Activated T-cell treated with anti-CD3 and anti-CD28 coated beads for 4 hours (primary cell): ENCODE results near the gene CAPN8.

Experiments used
- DNase-seq: peaks from one replicate; pipeline ENCODE4 v3.0.0-alpha.2; 2020

CAPN8 gene

DNA sequence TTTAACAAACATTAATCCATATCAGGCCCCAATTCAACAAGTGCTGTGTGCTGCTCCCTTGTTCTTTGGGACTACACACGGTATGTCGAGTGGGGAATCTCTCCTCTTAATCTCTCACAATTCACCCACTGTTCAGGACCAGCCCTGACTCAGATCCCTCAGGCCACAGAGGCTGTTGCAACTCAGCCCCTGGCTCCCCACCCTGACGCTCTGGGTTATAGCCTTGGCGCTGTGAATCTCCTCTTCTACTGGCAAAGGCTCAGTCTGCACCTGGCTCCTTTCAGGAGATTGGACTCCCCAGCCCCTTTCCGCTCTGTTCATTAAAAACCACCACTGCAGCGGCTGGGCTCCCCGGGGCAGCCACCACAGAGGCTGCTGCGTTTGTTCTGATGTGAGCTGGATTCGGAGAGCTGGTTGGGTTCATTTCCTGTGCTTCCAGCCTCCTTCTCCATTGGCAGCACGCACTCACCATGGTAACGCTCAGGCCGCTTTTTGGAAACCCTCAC lies 13.0 kb downstream of the CAPN8 start:
- no peak for DNase-seq

DNA sequence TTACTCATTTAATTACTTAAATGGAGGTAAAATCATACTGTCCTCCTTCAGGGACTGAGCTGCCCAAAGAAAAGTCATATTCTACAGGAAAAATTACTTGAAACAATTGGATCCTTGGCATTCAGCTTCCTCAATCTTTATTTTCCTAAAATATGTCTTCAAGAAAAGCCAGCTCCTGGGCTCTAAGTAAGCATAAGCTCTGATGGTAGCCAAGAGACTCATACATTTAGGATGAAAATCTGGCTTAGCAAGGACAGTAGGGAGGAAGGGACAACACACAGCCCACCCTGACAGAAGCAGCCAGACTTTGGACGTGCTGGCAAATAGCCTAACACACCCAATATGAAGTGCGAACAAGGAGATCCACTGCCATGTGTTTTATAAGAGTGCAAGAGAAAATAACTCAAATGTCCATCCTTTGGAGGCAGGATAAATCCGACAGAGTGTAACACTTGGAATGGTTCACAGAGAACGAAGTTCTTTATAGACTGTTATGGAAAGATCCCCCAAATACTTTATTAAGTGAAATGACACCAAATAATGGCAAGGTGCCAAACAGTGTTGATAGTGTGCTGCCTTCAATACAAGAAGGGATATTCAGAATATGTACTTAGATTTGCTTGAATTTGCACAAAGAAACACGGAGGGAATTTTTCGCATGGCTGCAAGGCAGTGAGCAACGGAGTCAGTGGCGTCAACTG lies 14.1 kb downstream of the CAPN8 start:
- no peak for DNase-seq

DNA sequence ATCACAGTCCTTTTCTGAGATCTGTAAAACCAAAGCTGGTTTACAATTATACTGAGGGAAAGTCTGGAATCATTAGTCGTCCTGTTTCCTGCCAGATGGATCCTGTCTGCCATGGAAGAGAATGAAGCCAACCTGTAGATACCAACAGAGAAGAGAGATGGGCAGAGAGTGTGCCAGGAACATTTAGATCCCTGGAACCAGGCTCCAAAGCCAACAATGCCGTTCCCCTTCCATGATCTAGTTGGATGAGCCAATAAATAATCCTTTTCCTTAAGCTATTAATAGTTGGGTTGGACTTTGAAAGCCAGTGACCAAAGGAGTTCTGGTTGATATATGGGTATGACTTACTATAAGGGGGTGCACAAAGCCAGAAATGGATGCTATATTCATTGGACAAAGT lies 15.0 kb downstream of the CAPN8 start:
- DNase-seq: no peak

DNA sequence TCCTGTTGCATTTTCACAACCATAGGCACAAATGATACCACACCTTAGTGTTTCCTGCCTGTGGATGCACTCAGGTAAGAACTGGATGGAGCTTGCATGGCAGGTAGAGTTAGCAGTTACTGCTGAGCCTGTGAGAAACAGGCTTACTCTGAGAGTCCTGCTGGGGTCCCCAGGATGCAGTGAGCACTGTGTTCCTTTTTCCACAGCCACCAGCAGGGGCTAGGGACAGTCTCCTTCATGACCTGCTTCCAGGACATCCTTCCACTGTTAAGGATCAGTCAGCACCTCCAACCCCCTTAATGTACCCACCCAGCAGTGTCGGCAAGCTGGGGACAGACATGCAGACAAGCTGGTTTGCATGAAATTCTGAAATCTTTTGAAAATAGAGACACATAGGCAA lies 16.3 kb downstream of the CAPN8 start:
- DNase-seq: no peak

DNA sequence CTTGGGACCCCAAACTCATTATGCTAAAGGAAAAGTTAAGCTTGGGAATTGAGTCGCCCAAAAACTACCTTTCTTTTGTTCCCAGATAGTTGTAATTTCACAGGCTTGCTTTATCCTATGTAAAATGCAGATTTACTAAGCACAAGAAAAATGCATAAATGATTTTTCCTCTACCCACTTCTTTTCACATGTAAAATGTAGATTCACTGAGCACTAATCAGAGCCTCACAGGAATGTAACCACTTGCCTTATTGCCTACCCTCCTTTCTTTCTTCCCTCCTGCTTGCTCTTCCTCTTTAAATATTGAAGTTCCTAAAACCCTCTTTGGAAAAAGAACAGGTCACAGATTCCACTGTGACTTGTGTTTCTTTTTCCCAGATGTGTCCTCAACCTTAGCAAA lies 18.3 kb downstream of the CAPN8 start:
- no peak for DNase-seq

DNA sequence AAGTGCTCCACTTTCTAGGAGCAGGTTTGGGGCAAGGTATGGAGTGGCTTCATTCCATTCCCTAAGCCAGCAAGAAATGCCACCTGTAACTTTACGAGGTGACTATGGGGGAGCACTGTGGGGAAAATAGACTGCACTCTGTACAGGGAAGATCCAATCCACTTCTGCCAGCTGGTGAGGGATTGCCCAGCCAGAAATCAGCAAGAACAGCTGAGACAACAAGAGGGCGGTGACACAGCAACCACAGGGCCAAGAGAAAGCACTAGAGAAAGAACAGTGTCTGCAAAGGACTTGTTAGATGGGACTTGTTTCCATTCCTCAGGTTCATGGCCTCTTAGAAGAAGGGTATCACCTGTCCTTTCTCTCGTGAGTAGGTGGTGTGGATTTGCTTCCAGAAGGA lies 19.6 kb downstream of the CAPN8 start:
- no peak for DNase-seq

DNA sequence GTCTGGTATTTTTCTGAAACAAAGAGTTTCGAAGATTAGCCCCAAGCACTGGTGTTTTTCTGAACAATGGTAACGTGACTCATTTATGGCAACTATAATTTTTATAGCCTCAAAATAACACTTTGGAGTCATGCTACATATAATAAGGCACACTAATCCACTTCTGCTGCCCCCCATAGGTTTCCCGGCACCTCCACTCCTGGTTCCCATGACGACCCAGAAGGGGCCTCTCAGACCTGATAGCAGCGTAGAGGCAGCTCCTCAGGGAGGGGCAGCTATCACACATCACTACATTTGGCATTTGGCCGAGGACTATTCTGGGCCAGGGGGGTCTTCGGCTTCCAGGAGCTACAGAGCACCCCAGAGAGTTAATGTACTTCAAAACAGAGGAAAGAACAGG lies 23.3 kb downstream of the CAPN8 start:
- no peak for DNase-seq

DNA sequence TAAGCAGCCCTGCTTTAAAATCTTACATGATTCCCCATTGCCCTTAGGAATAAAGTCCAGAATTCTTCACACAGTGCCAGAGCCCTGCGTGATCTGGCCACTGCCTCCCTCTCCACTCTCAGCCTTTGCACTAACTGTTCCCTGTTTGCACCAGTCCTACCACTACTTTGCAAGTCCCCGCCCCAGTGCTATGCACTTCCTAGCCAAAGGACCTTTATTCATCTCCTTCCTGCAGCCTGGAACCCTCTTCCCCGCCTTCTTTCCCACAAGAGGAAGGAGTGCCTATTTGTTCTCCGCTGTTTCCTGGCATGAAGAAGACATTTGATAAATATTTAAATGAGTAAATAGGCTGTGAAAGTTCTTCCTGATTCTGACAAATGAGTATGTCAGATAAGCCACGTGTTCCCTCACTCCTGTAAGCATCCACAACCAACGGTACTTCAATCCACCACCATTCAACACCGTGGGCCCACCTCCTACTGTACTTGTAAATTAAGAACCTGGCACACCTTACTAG lies 23.9 kb downstream of the CAPN8 start:
- DNase-seq: no peak

DNA sequence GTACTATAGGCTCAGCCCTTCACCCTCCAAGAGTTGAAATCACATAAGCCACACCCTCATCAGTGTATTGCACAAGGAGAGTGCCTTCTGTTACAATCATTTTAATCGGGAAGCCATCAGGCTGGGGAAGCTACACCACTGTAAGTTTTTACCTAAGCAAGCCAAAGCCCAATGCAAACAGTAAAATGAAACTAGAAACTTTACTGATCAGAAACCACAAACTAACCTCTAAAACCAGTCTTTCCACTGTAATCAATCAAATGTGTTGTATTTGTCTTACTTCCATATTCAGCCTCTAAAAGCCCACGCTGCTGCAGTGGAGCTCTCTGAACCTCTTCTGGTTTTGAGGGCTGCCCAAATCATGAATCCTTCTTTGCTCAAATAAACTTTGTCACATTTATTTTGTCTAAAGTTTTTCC lies 26.2 kb downstream of the CAPN8 start:
- no peak for DNase-seq

DNA sequence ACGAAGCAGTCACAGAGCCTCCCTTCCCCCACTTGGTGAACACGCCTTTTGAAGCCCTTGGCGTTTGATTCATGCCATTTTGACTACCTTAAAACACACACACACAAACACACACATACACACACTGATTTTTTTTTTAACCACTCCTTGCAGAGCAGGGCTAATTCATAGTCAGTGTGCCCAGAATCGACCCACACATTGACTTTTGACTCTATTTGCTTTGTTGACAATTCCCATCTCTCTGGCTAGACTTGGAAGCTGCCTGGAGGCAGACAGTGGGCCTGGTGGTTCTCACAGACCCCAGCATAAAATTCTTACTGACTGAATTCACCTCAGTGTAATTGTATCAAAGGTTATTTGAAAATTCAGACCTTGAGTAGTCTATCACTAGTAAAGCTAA lies 30.3 kb downstream of the CAPN8 start:
- no peak for DNase-seq

DNA sequence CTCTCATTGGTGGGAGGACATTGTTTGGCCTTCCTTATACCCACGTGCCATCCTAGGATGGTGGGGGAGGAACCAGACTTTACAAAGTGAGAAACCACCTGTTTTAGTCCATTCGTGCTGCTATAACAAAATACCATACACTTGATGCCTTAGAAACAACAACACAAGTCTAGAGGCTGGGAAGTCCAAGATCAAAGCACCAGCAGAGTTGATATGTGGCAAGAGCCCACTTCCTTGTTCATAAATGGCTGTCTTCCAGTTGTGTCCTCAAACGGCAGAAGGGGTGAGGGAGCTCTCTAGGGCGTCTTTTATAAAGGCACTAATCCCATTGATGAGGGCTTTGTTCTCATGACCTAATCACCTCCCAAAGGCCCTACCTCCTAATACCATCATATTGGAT lies 31.1 kb downstream of the CAPN8 start:
- no peak for DNase-seq

DNA sequence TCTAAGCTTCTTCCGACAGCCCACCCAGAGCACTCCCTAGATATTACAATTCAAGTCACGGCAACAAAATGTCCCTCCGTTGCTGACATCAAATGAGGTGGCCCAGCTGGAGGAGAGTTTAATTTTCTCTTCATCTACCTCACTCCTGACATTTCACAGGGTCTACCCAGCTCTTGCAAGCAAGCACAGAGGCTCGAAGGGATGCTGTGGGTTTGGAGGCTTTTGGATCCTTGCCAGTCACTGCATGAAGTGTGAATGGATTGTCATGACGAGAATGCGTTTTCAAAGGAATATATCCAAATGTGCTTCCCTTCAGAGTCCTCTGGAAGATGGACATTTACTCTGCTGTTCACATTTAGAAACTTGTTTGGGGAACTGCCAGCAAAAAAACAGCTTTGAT lies 33.5 kb downstream of the CAPN8 start:
- no peak for DNase-seq

DNA sequence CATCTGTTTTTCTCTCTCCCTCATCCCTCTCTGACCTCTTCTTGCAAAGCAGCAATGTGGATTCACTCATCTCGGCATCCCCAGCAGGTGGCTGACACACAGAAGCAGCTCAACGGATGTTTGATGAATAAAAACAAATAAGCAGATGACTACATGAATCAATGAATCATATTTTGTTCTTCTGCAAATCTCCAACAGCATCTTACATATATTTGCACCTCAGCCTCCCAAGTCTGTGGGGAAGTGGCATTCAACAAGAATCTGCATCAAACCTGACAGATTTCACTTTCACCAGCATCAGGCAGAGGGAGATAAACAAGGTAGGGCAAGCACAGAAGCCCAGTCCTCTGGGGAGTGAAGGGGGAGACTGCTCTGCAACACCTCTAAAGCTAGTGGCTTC lies 34.0 kb downstream of the CAPN8 start:
- DNase-seq: no peak

DNA sequence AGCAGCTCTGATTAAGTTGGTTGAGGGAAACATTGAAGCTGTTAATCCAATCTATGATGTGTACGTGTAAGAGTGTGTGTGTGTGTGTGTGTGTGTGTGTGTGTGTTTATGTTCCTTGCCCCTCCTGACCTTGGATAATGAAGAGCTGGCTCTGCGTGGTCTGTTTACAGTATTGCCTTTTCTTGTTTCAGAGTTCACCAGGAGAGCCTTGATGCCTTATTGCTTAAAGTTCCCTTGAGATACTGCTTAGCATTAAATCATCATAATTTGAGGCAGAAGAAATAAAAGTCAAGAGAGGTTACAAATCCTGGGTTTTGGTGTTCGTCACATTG lies 36.4 kb downstream of the CAPN8 start:
- no peak for DNase-seq

DNA sequence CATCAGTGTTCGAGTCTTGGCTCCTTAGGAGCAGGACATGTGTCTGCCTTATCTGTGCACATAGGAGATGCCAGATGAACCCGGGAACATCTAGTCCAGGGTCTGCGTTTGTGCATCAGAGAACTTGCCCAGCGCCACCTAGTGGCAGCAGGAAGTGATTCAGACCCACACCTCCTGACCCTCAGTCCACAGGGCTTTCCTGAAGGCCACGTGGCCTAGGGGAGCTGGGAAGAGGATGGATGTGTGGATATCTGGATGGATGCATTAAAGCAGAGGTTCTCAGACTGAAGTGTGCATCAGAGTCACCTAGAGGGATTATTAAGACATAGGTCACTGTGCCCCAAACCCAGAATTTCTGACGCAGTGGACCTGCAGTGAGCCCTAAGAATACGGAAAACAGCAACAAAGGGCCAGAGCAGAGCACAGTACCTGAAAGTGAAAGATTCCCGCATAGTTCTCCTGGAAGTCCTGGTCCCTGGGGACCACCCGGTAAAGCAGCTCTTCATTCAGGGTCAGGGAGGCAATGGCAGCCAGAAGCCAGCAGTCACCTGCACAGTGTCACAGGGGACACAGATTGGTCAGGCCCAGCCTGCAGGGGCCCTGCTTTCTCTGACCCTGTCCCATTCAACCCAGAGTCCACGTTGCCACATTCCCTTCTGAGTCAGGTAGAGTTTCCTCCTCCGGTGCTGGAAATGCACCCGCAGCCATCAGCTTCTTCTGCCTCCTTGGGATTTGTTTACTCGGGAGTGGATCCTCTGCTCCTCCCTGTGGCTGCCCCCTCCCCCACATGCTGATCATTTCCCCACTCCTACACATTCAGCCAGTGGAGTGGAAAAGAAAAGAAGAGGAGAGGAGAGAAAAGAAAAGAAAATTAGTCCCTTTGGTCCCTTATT lies 37.0 kb downstream of the CAPN8 start:
- peak; percentile 11 for DNase-seq

DNA sequence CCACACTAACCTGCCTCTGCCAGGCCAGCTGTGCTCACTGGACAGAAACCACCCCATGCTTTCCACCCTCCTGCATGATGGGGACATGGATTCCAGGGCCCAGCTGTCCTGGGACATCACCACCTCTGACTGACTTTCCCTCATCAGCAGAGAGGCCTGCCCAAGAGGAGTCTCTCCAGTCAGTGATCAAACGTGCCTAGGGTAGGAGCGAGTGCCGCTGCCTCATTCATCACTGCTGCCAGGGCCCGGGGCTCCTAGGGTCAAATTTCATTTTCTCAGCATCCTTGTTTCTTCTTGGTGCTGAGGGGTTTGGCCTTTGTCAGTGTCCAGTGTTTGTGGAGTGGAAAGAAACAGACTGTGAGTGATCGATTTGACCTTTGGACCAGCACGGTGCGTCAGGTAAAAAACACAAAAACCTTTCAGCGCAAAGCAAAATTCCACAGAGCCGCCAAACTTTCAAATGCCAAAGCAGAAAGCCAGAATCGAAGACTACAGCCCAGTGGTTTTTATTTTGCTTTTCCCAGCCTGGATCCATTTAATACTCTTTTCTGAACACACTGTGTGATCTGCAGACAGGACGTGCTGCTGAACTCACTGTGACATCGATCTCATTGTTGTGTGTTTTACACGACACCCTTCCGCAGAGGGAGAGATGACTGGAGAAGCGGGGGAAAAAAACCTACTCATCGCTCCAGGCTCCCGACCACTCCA lies 43.2 kb downstream of the CAPN8 start:
- no peak for DNase-seq

DNA sequence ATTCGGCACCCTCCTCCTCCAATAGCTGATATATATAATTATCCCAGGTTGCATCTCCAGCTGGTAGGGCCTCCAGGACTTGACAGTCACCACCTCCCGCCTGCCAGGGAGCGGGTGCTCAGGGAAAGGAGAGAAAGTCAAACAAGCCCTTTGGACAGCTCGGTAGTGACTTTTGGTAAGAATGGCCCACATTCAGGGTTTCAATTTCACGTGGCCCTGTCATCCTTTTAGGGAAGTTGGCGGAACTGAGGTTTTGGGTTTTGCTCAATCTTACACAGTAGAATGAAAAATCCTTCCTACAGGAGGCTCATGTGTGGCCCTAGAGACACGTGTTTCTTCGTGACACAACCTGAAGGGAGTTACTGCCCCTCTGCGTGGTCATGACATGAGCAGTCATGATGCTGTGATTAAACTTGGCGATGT lies 44.2 kb downstream of the CAPN8 start:
- no peak for DNase-seq

DNA sequence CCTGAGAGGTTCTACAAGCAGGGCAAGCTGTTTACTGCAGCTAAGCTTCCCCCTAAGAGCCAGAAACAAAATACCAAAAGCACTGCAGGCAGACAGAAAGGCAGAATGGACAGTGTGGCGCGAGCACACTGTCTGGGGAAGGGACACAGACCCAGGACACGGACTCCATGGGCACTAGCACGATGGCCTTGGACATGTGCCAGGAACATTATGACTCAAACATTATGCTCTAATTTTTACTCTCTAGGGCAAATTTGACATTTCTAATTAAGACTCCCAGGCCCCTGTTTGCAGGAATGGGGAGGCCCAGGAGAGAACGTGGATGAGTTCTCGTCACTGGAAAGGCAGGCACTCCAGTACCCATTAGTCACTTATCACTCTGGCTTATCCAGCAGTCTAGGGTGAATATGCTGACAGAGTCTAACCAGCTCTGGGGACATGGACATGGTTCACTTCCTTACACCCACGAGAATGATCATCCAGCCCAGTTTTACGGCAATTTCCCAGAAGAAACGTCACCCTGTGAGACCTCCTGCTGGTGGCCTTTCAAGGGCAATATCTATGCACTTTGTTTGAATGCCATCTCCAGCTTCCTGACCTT lies 45.1 kb downstream of the CAPN8 start:
- no peak for DNase-seq

DNA sequence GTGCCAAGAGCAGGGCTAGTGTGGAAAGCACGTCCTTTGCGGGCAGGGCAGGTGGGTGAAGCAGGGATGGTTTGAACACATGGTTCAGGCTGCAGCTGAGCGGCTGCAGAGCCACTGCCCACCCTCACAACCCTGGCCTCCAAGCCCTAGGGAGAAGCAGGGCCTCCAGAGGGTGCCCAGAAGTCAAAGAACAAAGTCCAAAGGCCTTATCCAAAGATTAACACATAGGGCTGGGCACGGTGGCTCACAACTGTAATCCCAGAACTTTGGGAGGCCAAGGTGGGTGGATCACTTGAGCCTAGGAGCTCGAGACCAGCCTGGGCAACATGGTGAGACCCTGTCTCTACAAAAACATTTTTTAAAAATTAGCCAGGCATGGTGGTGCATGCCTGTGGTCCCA lies 46.8 kb downstream of the CAPN8 start:
- DNase-seq: no peak

DNA sequence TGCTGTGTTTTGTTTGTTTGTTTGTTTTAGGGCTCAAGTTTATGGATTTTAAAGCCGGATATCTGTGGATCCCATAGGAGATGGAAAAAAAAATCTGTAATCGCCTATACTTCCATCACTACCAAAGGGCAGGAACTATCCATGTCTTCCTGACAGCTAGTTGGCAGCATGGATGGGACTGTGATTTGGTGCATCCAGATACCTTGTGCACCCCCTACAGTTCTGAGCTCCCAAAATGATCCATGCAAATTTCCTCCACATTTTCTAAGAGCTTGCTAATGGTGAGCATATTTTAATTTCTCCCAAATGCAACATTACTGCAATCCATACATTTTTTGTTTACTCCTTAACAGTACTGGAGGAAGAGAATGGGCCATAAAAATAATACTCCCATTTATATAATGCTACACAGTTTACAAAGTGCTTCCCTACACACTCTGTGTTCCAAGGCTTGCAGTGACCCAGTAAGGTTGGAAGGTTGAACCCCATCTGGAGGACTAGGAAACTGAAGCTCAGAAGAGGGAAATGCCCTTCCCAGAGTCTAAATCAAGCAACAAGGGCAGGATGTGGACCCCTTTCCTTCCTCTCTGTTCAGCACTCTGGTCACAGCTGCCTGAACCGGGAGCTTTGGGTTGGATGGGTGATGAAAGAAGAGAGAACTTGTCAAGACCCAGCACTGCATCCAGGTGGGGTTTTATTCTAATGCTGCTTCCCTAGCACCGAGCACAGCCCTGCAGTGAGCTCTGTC lies 48.0 kb downstream of the CAPN8 start:
- no peak for DNase-seq

DNA sequence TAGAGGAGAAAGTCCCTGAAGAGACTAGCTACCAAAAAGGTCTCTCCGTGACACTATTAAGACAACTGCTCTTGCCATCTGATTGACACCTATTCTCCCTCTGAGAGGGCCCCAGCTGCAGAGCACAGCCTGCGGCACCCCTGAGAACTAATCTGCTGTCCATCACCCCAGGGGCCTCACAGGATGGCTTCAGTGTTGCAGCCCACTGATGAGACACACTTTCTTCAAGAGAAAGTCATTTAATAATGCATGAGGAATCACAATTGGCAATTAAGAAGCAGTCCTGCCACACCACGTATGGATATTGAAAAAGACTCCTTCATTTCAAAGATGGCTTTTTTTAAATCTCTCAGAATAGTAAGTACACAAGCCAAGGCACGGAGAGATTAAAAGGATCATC lies 48.9 kb downstream of the CAPN8 start:
- DNase-seq: no peak

DNA sequence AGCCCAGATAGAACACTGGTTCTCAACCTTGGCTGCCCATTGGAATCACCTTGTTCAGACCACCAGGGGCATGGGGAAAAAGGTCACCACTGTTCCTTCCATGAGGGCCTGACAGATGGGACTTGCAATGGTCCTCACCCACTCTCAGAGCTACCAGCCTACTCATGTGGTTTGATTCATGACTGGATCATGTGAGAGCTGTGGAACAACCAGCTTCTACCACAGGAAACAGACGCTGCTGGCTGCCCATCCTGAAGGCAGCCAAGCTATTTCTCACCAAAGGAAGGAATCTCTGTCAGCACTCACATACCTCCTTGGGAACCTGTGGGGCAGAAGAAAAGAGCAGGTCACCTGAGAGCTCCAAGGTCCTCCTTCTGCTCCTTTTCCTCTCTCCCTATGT lies 53.6 kb downstream of the CAPN8 start:
- DNase-seq: no peak
